NB4 (cell line): ENCODE data around the gene HSP90AB1.

Experiments used
- POLR2A ChIP-seq: IDR thresholded peaks from 2 replicates; pipeline ENCODE4 v1.6.1; 2011; ENCODE audit warnings: mild to moderate bottlenecking; ENCODE audit not compliant: insufficient read length; ENCODE audit errors: extremely low read depth
- TF ChIP-seq, protein P1 (sequence below): IDR thresholded peaks from one replicate; pipeline ENCODE4 v1.5.1; 2012; ENCODE audit warnings: low read depth, low read length

DNA sequence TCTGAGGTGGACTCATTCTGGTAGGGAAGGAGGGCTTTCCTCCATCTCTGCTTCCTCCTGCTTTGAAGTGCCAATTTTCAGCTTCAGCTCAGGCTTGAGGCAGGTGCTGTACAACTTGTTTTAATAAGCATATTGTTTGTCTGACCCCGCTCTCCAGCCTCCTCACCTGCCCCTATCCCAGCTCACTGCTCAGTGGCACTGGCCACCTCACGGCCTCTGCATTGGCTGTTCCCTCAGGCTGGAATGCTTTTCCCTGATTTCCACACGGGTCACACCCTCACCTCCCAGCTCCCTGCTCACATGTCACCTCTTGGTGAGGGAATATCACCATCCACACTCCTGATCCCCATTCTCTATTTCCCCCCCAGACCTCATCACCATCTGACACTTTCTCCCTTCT lies 52.0 kb downstream of the HSP90AB1 start:
- no peak for TF ChIP-seq POLR2A
- TF ChIP-seq, protein P1, sequence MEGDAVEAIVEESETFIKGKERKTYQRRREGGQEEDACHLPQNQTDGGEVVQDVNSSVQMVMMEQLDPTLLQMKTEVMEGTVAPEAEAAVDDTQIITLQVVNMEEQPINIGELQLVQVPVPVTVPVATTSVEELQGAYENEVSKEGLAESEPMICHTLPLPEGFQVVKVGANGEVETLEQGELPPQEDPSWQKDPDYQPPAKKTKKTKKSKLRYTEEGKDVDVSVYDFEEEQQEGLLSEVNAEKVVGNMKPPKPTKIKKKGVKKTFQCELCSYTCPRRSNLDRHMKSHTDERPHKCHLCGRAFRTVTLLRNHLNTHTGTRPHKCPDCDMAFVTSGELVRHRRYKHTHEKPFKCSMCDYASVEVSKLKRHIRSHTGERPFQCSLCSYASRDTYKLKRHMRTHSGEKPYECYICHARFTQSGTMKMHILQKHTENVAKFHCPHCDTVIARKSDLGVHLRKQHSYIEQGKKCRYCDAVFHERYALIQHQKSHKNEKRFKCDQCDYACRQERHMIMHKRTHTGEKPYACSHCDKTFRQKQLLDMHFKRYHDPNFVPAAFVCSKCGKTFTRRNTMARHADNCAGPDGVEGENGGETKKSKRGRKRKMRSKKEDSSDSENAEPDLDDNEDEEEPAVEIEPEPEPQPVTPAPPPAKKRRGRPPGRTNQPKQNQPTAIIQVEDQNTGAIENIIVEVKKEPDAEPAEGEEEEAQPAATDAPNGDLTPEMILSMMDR, result no peak
